Suprapubic skin (tissue), 4 donors: ENCODE results near the gene AGMO. TPM values are rescaled to one million over a fixed set of nuclear protein-coding genes. Genes with fewer than 3 reads are reported as not detected.

Source experiments
- DNase-seq, 2 donors: peaks; one replicate each; pipeline ENCODE4 v3.0.0-alpha.2; 2019; ENCODE audit warnings: low spot score in 2 of 2
- H3K27ac ChIP-seq: fragments of 200-600 bp; sonication (generic); one replicate; pipeline ENCODE4 v1.5.1; 2019
- H3K27me3 ChIP-seq: fragments of 200-600 bp; sonication (generic); one replicate; pipeline ENCODE4 v1.5.1; 2019
- H3K36me3 ChIP-seq: fragments of 200-600 bp; sonication (generic); one replicate; pipeline ENCODE4 v1.5.1; 2019
- H3K4me1 ChIP-seq: fragments of 200-600 bp; sonication (generic); one replicate; pipeline ENCODE4 v1.5.1; 2019
- H3K4me3 ChIP-seq: fragments of 200-600 bp; sonication (generic); one replicate; pipeline ENCODE4 v1.5.1; 2019; ENCODE audit warnings: mild to moderate bottlenecking
- H3K9me3 ChIP-seq: fragments of 200-600 bp; sonication (generic); one replicate; pipeline ENCODE4 v1.5.1; 2019
- CTCF ChIP-seq, 2 donors: fragments of 200-600 bp in 1 of 2; fragments of 450-650 bp in 1 of 2; sonication (generic) in 1 of 2; IDR thresholded peaks; one replicate each; pipeline ENCODE4 v1.5.1; 2016 to 2019; ENCODE audit warnings: antibody characterized with exemption in 2 of 2, mild to moderate bottlenecking in 1 of 2, moderate library complexity in 1 of 2
- EP300 ChIP-seq: sonication (generic); formaldehyde crosslinking; IDR thresholded peaks from one replicate; pipeline ENCODE4 v1.6.1; 2017; ENCODE audit warnings: antibody characterized with exemption
- POLR2A ChIP-seq, 2 donors: fragments of 450-650 bp; IDR thresholded peaks; one replicate each; pipeline ENCODE4 v1.6.1; 2017; ENCODE audit warnings: antibody characterized with exemption in 2 of 2, mild to moderate bottlenecking in 2 of 2, moderate library complexity in 2 of 2
- POLR2AphosphoS5 ChIP-seq, 3 donors: sonication (generic); formaldehyde crosslinking; IDR thresholded peaks; one replicate each; pipeline ENCODE4 v1.6.1; 2017; ENCODE audit warnings: antibody characterized with exemption in 3 of 3
- WGBS: methylation state at CpG from one replicate; pipeline ENCODE4 v1.1.5; 2018; 5-methylcytosine and 5-hydroxymethylcytosine counted together
- total RNA-seq, 4 donors: library from RNA; depleted of rRNA; stranded (reverse); fragments of >200 nt; gene quantifications; one replicate each; pipeline ENCODE4 v1.1.0, GENCODE V29; 2016

Gene AGMO
- total RNA-seq, 4 donors from 2014 or later, result 0.40 TPM; not detected in 3

- no peaks in the 10 kb centered on the region for H3K4me1 ChIP-seq
- H3K27me3 ChIP-seq, result no peaks in the 10 kb centered on the region
- H3K27ac ChIP-seq, result no peak overlapping the region
- no peaks in the 10 kb centered on the region for H3K9me3 ChIP-seq
- WGBS, result 59% methylated on average over 1 of the region's 1 CpG
- no peak for DNase-seq
- no peaks in the 10 kb centered on the region for H3K36me3 ChIP-seq
- no peak overlapping the region for H3K4me3 ChIP-seq
- TF ChIP-seq POLR2A (IDR thresholded peaks at IDR 0.05) (no peak), CTCF (IDR thresholded peaks at IDR 0.05) (no peak), EP300 (no peak), POLR2AphosphoS5 (IDR thresholded peaks at IDR 0.05) (no peak)
Measured at GRCh38 chr7:15219758-15220157, 342.1 kb downstream of the AGMO start.

GRCh38 chr7:15218261-15218660 lies 343.6 kb downstream of the AGMO start:
- Histone ChIP-seq H3K4me3 (no peak overlapping the region), H3K27me3 (no peaks in the 10 kb centered on the region), H3K27ac (no peak overlapping the region), H3K4me1 (no peaks in the 10 kb centered on the region), H3K36me3 (no peaks in the 10 kb centered on the region), H3K9me3 (no peaks in the 10 kb centered on the region)
- 71% methylated on average over 1 of the region's 1 CpG for WGBS
- DNase-seq, result no peak
- TF ChIP-seq CTCF (IDR thresholded peaks at IDR 0.05) (no peak), POLR2AphosphoS5 (IDR thresholded peaks at IDR 0.05) (no peak), EP300 (no peak), POLR2A (IDR thresholded peaks at IDR 0.05) (no peak)

- no peak for DNase-seq
- Histone ChIP-seq H3K9me3 (no peaks in the 10 kb centered on the region), H3K4me3 (no peak overlapping the region), H3K27me3 (no peaks in the 10 kb centered on the region), H3K27ac (no peak overlapping the region), H3K4me1 (no peaks in the 10 kb centered on the region), H3K36me3 (no peaks in the 10 kb centered on the region)
- 86% methylated on average over 4 of the region's 4 CpGs for WGBS
- TF ChIP-seq EP300, result no peak
- TF ChIP-seq POLR2AphosphoS5 (IDR thresholded peaks at IDR 0.05), result no peak
- no peak for TF ChIP-seq POLR2A (IDR thresholded peaks at IDR 0.05)
- no peak for TF ChIP-seq CTCF (IDR thresholded peaks at IDR 0.05)
Measured at GRCh38 chr7:15215616-15216015, 346.2 kb downstream of the AGMO start.

- TF ChIP-seq EP300 (no peak), POLR2AphosphoS5 (IDR thresholded peaks at IDR 0.05) (no peak), CTCF (IDR thresholded peaks at IDR 0.05) (no peak), POLR2A (IDR thresholded peaks at IDR 0.05) (no peak)
Measured at GRCh38 chr7:15214976-15215375, 346.8 kb downstream of the AGMO start.

GRCh38 chr7:15213093-15213492 lies 348.7 kb downstream of the AGMO start:
- Histone ChIP-seq H3K4me1 (no peaks in the 10 kb centered on the region), H3K27me3 (no peaks in the 10 kb centered on the region), H3K36me3 (no peaks in the 10 kb centered on the region), H3K27ac (no peak overlapping the region), H3K4me3 (no peak overlapping the region), H3K9me3 (no peaks in the 10 kb centered on the region)
- DNase-seq, result no peak
- TF ChIP-seq CTCF (IDR thresholded peaks at IDR 0.05) (no peak), EP300 (no peak), POLR2AphosphoS5 (IDR thresholded peaks at IDR 0.05) (no peak), POLR2A (IDR thresholded peaks at IDR 0.05) (no peak)
- 93% methylated on average over 2 of the region's 2 CpGs for WGBS

More at GRCh38 chr7:15214976-15215375, 346.8 kb downstream of the AGMO start:
- no peaks in the 10 kb centered on the region for H3K36me3 ChIP-seq
- H3K9me3 ChIP-seq, result no peaks in the 10 kb centered on the region
- no peak overlapping the region for H3K4me3 ChIP-seq
- no peaks in the 10 kb centered on the region for H3K4me1 ChIP-seq
- DNase-seq, result no peak
- H3K27me3 ChIP-seq, result no peaks in the 10 kb centered on the region
- H3K27ac ChIP-seq, result no peak overlapping the region
- WGBS, result 35% methylated on average over 2 of the region's 2 CpGs
